Fibroblast of lung (primary cell): ENCODE data around the gene PARS2. TPM values are rescaled to one million over a fixed set of nuclear protein-coding genes. Genes with fewer than 3 reads are reported as not detected.

Experiments used
- DNase-seq, 2 donors: peaks; one replicate each; pipeline versions ENCODE4 v3.0.0 to v3.0.0-alpha.2; 2010; ENCODE audit warnings: low read depth in 2 of 2
- H2AFZ ChIP-seq: 2 replicates; pipeline ENCODE4 v1.5.1; 2012; ENCODE audit warnings: low read length, control low read depth, inconsistent platforms
- H3K27ac ChIP-seq: 2 replicates; pipeline ENCODE4 v1.5.1; 2011; ENCODE audit warnings: low read length, control low read depth; ENCODE audit not compliant: insufficient read depth
- H3K27me3 ChIP-seq: 2 replicates; pipeline ENCODE4 v1.5.1; 2011; ENCODE audit warnings: mild to moderate bottlenecking, low read length; ENCODE audit not compliant: control insufficient read depth, insufficient read depth
- H3K36me3 ChIP-seq: 2 replicates; pipeline ENCODE4 v1.5.1; 2011; ENCODE audit warnings: low read length; ENCODE audit not compliant: control insufficient read depth, insufficient read depth
- H3K4me1 ChIP-seq: 2 replicates; pipeline ENCODE4 v1.5.1; 2011; ENCODE audit warnings: low read length; ENCODE audit not compliant: control insufficient read depth, insufficient read depth; ENCODE audit errors: extremely low read depth
- H3K4me2 ChIP-seq: 2 replicates; pipeline ENCODE4 v1.5.1; 2011; ENCODE audit warnings: low read length, control low read depth; ENCODE audit not compliant: insufficient read depth; ENCODE audit errors: extremely low read depth
- H3K4me3 ChIP-seq, 4 experiments: fragments of 200-600 bp in 1 of 4; sonication (generic) in 1 of 4; replicated peaks in 1 of 4; 2 replicates each; pipeline ENCODE4 v1.5.1; 2011 to 2016; ENCODE audit warnings: low read length in 4 of 4, low read depth in 3 of 4, mild to moderate bottlenecking in 3 of 4, control low read depth in 2 of 4, inconsistent platforms in 1 of 4, mixed read lengths in 1 of 4; ENCODE audit not compliant: insufficient read depth in 1 of 4; ENCODE audit errors: control extremely low read depth in 1 of 4
- H3K79me2 ChIP-seq: 2 replicates; pipeline ENCODE4 v1.5.1; 2012; ENCODE audit warnings: mild to moderate bottlenecking, low read length, inconsistent platforms; ENCODE audit not compliant: control insufficient read depth, insufficient read depth
- H3K9ac ChIP-seq: 2 replicates; pipeline ENCODE4 v1.5.1; 2011; ENCODE audit warnings: mild to moderate bottlenecking, low read length, control low read depth; ENCODE audit not compliant: insufficient read depth
- H3K9me3 ChIP-seq: 2 replicates; pipeline ENCODE4 v1.5.1; 2012; ENCODE audit warnings: low read depth, low read length; ENCODE audit not compliant: control insufficient read depth, insufficient read depth
- H4K20me1 ChIP-seq: 2 replicates; pipeline ENCODE4 v1.5.1; 2011; ENCODE audit warnings: low read length; ENCODE audit not compliant: control insufficient read depth, insufficient read depth; ENCODE audit errors: extremely low read depth
- CTCF ChIP-seq, 2 donors: IDR thresholded peaks in 1 of 2; conservative IDR thresholded peaks in 1 of 2; 1 replicate in 1 of 2; 2 replicates in 1 of 2; pipeline ENCODE4 v1.5.1; 2011 to 2012; ENCODE audit warnings: low read length in 2 of 2, control low read depth in 1 of 2, inconsistent platforms in 1 of 2, low read depth in 1 of 2, mild to moderate bottlenecking in 1 of 2
- EZH2 ChIP-seq: IDR thresholded peaks from 2 replicates; pipeline ENCODE4 v1.5.1; 2012; ENCODE audit warnings: low read length, control low read depth, mild to moderate bottlenecking; ENCODE audit errors: missing control alignments
- polyA plus RNA-seq, 2 donors: library from polyadenylated mRNA; depleted of rRNA in 1 of 2; stranded (reverse) in 1 of 2; unstranded in 1 of 2; fragments of >200 nt; gene quantifications; 2 replicates each; pipeline ENCODE4 v1.2.1, GENCODE V29; 2011 to 2012; ENCODE audit warnings: missing spikeins in 1 of 2
- total RNA-seq: library from RNA; depleted of rRNA; stranded (reverse); fragments of >200 nt; gene quantifications from 2 replicates; pipeline ENCODE4 v1.2.1, GENCODE V29; 2014

PARS2 gene
- total and polyA plus RNA-seq, 2 donors (not counting 1 experiment from before 2014, with no cell fraction given), result 3.4 to 5.4 TPM

- no peaks in the 10 kb centered on the region for H3K4me1 ChIP-seq
Measured at GRCh38 chr1:54798769-54799641, 34.7 kb upstream of the PARS2 start.

DNA sequence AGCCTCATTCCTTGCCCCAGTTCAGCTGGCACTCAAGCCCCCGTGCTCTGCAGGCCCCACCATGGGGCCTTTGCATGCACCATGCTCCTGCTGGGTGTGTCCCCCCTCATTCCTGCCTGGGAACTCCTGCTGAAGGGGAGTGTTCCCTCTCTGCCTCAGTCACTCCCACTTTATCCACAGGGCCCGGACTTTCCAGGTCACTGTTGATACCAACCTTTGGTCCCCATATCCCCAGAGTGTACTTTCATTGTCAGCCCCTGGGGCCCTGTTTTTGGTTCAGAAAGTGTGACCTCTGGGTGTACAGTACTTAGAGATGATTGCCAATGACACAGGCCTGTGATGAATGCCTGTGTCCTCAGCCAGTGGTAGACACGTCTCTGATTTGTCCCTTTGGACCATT lies 33.9 kb upstream of the PARS2 start:
- H3K36me3 ChIP-seq, result no peaks in the 10 kb centered on the region
- no peak overlapping the region for H3K27ac ChIP-seq
- H3K27me3 ChIP-seq, result peaks cover 28% of the 10 kb centered on the region
- no peaks in the 10 kb centered on the region for H3K79me2 ChIP-seq
- H2AFZ ChIP-seq, result no peak overlapping the region
- no peaks in the 10 kb centered on the region for H3K9me3 ChIP-seq
- H3K4me1 ChIP-seq, result no peaks in the 10 kb centered on the region
- no peak for TF ChIP-seq CTCF (conservative IDR thresholded peaks at IDR 0.05 in 1 of 2, IDR thresholded peaks at IDR 0.05 in 1 of 2; ENCODE audit: low read depth in 1 of 2, low read length in 2 of 2)
- H3K4me2 ChIP-seq, result no peak overlapping the region
- H4K20me1 ChIP-seq, result no peaks in the 10 kb centered on the region
- no peak for DNase-seq
- H3K9ac ChIP-seq, result no peak overlapping the region
- no peak overlapping the region for H3K4me3 ChIP-seq

More at GRCh38 chr1:54798769-54799641, 34.7 kb upstream of the PARS2 start:
- no peak for DNase-seq
- H3K27me3 ChIP-seq, result peaks cover 28% of the 10 kb centered on the region
- H3K4me3 ChIP-seq, result no peak overlapping the region
- TF ChIP-seq CTCF (conservative IDR thresholded peaks at IDR 0.05 in 1 of 2, IDR thresholded peaks at IDR 0.05 in 1 of 2; ENCODE audit: low read depth in 1 of 2, low read length in 2 of 2) (no peak), EZH2 (no peak)
- H3K79me2 ChIP-seq, result no peaks in the 10 kb centered on the region
- H4K20me1 ChIP-seq, result no peaks in the 10 kb centered on the region
- no peak overlapping the region for H2AFZ ChIP-seq
- no peak overlapping the region for H3K27ac ChIP-seq
- H3K36me3 ChIP-seq, result no peaks in the 10 kb centered on the region
- H3K9ac ChIP-seq, result no peak overlapping the region
- no peaks in the 10 kb centered on the region for H3K9me3 ChIP-seq
- no peak overlapping the region for H3K4me2 ChIP-seq

DNA sequence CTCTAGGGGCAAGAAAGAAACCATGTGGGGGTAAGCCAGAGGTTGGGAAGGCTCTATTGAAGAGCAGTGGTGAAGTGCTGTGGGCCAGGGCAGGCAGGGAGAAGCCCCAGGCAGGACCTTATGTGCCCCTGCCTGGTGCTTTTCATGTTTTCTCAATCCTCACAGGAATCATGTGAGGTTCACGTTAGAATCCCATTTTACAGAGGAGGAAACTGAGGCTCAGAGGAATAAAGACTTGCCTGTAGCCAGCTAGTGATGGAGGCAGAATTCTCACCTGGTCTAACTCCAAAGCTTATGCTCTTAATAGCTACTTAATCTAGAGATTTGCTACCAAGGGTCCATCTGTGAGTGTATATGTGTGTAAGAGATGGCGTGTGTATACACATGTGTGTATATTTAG lies 32.6 kb upstream of the PARS2 start:
- Histone ChIP-seq H3K27ac (no peak overlapping the region), H3K4me1 (no peaks in the 10 kb centered on the region), H3K9me3 (no peaks in the 10 kb centered on the region), H3K27me3 (peaks cover 26% of the 10 kb centered on the region), H4K20me1 (no peaks in the 10 kb centered on the region), H3K9ac (no peak overlapping the region), H3K79me2 (no peaks in the 10 kb centered on the region), H2AFZ (no peak overlapping the region), H3K36me3 (no peaks in the 10 kb centered on the region), H3K4me2 (no peak overlapping the region), H3K4me3 (no peak overlapping the region)
- TF ChIP-seq EZH2 (no peak), CTCF (conservative IDR thresholded peaks at IDR 0.05 in 1 of 2, IDR thresholded peaks at IDR 0.05 in 1 of 2; ENCODE audit: low read depth in 1 of 2, low read length in 2 of 2) (no peak)
- no peak for DNase-seq
